NB4 (cell line): ENCODE results near the gene FSTL4.

ENCODE experiments used
- DNase-seq: peaks from one replicate; pipeline ENCODE4 v3.0.0; 2010; ENCODE audit warnings: low read depth
- H3K4me3 ChIP-seq: one replicate; pipeline ENCODE4 v1.5.1; 2011; ENCODE audit warnings: mild to moderate bottlenecking, low read depth, low read length, moderate library complexity
- CTCF ChIP-seq: IDR thresholded peaks from one replicate; pipeline ENCODE4 v1.5.1; 2012; ENCODE audit warnings: low read depth, low read length
- MAX ChIP-seq: IDR thresholded peaks from 2 replicates; pipeline ENCODE4 v1.6.1; 2011; ENCODE audit warnings: low read depth, low read length
- MYC ChIP-seq: IDR thresholded peaks from 2 replicates; pipeline ENCODE4 v1.6.1; 2011; ENCODE audit warnings: low read depth, low read length
- POLR2A ChIP-seq: IDR thresholded peaks from 2 replicates; pipeline ENCODE4 v1.6.1; 2011; ENCODE audit warnings: mild to moderate bottlenecking; ENCODE audit not compliant: insufficient read length; ENCODE audit errors: extremely low read depth

The FSTL4 gene

GRCh38 chr5:133256276-133256675 lies 356.1 kb downstream of the FSTL4 start:
- TF ChIP-seq MAX = no peak
- TF ChIP-seq CTCF = no peak
- no peak for TF ChIP-seq MYC
- TF ChIP-seq POLR2A = no peak
- DNase-seq = no peak
- H3K4me3 ChIP-seq = no peak overlapping the region

GRCh38 chr5:133254803-133255202 lies 357.5 kb downstream of the FSTL4 start:
- TF ChIP-seq CTCF = no peak
- no peak for TF ChIP-seq POLR2A
- TF ChIP-seq MYC = no peak
- no peak for TF ChIP-seq MAX
- no peak overlapping the region for H3K4me3 ChIP-seq
- no peak for DNase-seq

- TF ChIP-seq MAX (no peak), MYC (no peak), CTCF (no peak), POLR2A (no peak)
- no peak for DNase-seq
- no peak overlapping the region for H3K4me3 ChIP-seq
Measured at GRCh38 chr5:133253671-133254070, 358.7 kb downstream of the FSTL4 start.

GRCh38 chr5:133253070-133253469 lies 359.3 kb downstream of the FSTL4 start:
- TF ChIP-seq MAX = no peak
- no peak for TF ChIP-seq MYC
- no peak for TF ChIP-seq CTCF
- TF ChIP-seq POLR2A = no peak
- no peak for DNase-seq

GRCh38 chr5:133252133-133252480 lies 360.2 kb downstream of the FSTL4 start:
- no peak overlapping the region for H3K4me3 ChIP-seq
- TF ChIP-seq MAX (no peak), MYC (no peak), CTCF (no peak), POLR2A (no peak)

More at GRCh38 chr5:133253070-133253469, 359.3 kb downstream of the FSTL4 start:
- H3K4me3 ChIP-seq = no peak overlapping the region

More at GRCh38 chr5:133252133-133252480, 360.2 kb downstream of the FSTL4 start:
- no peak for DNase-seq
